Measurements from ENCODE around the gene NID1.
A peak's percentile ranks its signal among the peaks of the same experiment; 100 is the strongest.

The NID1 gene

GRCh38 chr1:235998812-235999211 is 66.1 kb downstream of the NID1 start:
- Mint-ChIP-seq H3K27ac (peak overlapping the region; percentile 93), H3K4me1 (peaks cover 76% of the 10 kb centered on the region), H3K4me3 (no peak overlapping the region), H3K9me3 (peaks cover 2% of the 10 kb centered on the region), H3K36me3 (peaks cover 4% of the 10 kb centered on the region), H3K27me3 (peaks cover 7% of the 10 kb centered on the region)
- peak; percentile 69 for DNase-seq
- CTCF ChIA-PET, result interaction anchor here (0.6 to 4.6 kb wide), 4 partner anchors 9 to 27 kb away, joined by 3 to 27 read pairs (median 7); no protein-coding TSS in a partner anchor

DNA sequence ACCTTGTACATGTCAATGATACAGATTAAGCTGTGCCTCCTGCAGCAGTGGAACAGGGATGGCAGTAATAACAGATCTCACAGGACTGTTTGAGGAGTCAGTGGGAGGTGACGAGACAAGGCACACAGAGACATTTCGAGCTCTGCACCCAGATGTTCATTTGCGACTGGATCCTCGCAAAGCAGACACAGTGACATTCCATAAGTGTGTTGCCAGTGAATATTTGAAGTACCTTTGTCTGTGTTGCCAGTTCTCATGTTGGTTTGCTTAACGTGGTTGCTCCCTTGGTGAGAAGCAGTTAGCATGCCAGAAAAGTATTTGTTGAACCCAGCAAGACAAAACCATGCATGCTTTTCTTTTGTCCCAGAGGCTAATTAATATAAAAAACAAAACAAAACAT is 67.0 kb downstream of the NID1 start:
- Mint-ChIP-seq H3K4me3 (no peak overlapping the region), H3K27ac (peak overlapping the region; percentile 93), H3K36me3 (peaks cover 4% of the 10 kb centered on the region), H3K4me1 (peaks cover 69% of the 10 kb centered on the region), H3K9me3 (peaks cover 2% of the 10 kb centered on the region), H3K27me3 (peaks cover 7% of the 10 kb centered on the region)
- DNase-seq, result no peak
- CTCF ChIA-PET, result interaction anchor here (0.9 to 4.6 kb wide), 2 partner anchors 8 to 26 kb away, joined by 3 to 27 read pairs; no protein-coding TSS in a partner anchor

DNA sequence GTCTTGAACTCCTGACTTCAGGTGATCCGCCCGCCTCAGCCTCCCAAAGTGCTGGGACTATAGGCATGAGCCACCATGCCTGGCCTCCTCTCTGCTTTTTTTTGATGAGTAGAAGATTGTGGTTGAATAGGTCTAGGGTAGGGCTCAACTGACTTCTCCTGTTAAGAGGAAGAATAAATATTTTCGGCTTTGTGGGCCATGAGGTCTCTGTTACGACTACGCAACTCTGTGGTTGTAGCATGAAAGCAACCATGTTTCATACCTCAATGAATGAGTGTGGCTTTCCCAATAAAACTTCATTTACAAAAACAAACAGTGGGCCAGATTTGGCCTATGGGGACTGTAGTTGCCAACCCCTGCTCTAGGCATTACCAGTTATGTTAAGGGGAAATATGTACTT is 67.8 kb downstream of the NID1 start:
- Mint-ChIP-seq H3K27me3 (peaks cover 12% of the 10 kb centered on the region), H3K4me3 (no peak overlapping the region), H3K4me1 (peaks cover 62% of the 10 kb centered on the region), H3K9me3 (peaks cover 2% of the 10 kb centered on the region), H3K27ac (no peak overlapping the region), H3K36me3 (peaks cover 4% of the 10 kb centered on the region)
- CTCF ChIA-PET, result interaction anchor here (4.6 kb wide), 1 partner anchor 25 kb away, joined by 27 read pairs; no protein-coding TSS in a partner anchor
- DNase-seq, result no peak

DNA sequence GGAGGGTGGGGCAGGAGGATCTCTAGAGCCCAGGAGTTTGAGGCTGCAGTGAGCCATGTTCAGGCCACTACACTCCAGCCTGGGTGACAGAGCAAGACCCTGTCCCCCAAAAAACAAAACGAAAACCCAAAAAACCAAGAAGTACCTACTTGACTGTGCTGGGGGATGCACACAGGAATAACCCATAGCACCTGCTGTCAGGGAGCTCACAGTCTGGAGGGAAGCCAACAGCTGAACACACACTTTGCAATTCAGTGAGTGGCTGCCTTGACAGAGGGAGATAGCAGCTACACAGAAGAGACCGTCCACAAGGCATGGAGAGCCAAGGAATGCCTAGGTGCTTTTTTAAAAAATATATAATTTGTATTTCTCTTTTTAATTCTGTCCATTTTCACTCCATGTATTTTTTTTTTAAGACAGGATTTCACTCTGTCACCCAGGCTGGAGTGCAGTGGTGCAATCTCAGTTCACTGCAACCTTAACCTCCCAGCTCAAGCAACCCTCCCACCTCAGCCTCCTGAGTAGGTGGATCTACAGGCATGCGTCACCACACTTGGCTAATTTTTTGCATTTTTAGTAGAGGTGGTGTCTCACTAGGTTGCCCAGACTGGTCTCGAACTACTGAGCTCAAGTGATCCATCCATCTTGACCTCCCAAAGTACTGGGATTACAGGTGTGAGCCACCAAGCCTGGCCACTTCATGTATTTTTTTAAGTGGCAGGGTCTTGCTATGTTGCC is 68.7 kb downstream of the NID1 start:
- CTCF ChIA-PET, result interaction anchor here (4.6 kb wide), 1 partner anchor 24 kb away, joined by 27 read pairs; no protein-coding TSS in a partner anchor
- H3K27ac Mint-ChIP-seq, result peak overlapping the region; percentile 64
- peaks cover 2% of the 10 kb centered on the region for H3K9me3 Mint-ChIP-seq
- H3K4me3 Mint-ChIP-seq, result no peak overlapping the region
- peaks cover 54% of the 10 kb centered on the region for H3K4me1 Mint-ChIP-seq
- peaks cover 4% of the 10 kb centered on the region for H3K36me3 Mint-ChIP-seq
- H3K27me3 Mint-ChIP-seq, result peaks cover 15% of the 10 kb centered on the region
- DNase-seq, result no peak

DNA sequence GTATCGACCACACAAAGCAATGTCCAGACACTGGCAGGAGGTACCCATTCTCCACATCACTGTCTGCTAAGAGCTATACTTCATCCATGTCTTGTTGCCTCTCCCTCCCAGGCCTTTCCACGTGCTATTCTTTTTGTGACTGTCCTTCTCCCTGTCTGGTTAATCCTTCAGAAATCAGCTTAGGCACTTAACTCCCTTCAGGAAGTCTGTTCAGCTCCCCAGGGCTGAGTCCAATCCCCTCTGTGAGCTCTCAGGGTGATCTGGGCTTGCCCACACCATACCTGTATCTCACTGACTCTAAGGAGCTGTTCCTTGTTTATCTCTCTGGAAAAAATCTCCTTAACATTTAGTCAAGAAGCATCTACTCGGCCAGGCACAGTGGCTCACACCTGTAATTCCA is 69.4 kb downstream of the NID1 start:
- H3K4me1 Mint-ChIP-seq, result peaks cover 47% of the 10 kb centered on the region
- no peak for DNase-seq
- H3K27me3 Mint-ChIP-seq, result peaks cover 21% of the 10 kb centered on the region
- peak overlapping the region; percentile 13 for H3K27ac Mint-ChIP-seq
- CTCF ChIA-PET, result interaction anchor here (4.6 kb wide), 1 partner anchor 23 kb away, joined by 27 read pairs; no protein-coding TSS in a partner anchor
- H3K36me3 Mint-ChIP-seq, result peaks cover 2% of the 10 kb centered on the region
- peaks cover 2% of the 10 kb centered on the region for H3K9me3 Mint-ChIP-seq
- no peak overlapping the region for H3K4me3 Mint-ChIP-seq

- DNase-seq, result no peak
- H3K4me1 Mint-ChIP-seq, result peaks cover 28% of the 10 kb centered on the region
- CTCF ChIA-PET, result no interaction called here
- peaks cover 5% of the 10 kb centered on the region for H3K36me3 Mint-ChIP-seq
- no peak overlapping the region for H3K27ac Mint-ChIP-seq
- no peak overlapping the region for H3K4me3 Mint-ChIP-seq
- H3K9me3 Mint-ChIP-seq, result peaks cover 10% of the 10 kb centered on the region
- H3K27me3 Mint-ChIP-seq, result peaks cover 38% of the 10 kb centered on the region
Observed at GRCh38 chr1:235993652-235994051, 71.2 kb downstream of the NID1 start.

DNA sequence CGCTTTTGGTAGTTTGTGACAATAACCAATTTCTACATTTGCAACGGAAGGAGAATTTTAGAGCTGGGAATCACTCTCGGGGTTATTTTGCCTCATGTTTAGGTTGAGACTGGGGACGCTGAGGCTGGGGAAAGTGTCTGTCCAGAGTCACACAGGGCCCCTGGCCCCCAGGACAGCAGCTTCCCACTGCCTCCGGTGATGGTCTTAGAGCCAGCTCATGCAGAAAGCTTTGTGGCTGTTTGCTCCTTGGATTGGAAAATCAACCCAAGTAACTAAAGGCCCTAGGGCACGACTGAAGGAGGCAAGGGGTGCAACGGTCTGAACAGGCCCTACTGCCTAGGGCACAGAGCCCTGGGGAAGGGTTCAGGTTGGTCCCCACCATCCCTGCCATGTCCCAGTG is 72.0 kb downstream of the NID1 start:
- H3K9me3 Mint-ChIP-seq, result peaks cover 10% of the 10 kb centered on the region
- DNase-seq, result no peak
- CTCF ChIA-PET, result no interaction called here
- H3K27me3 Mint-ChIP-seq, result peaks cover 41% of the 10 kb centered on the region
- no peak overlapping the region for H3K27ac Mint-ChIP-seq
- H3K36me3 Mint-ChIP-seq, result peaks cover 5% of the 10 kb centered on the region
- H3K4me1 Mint-ChIP-seq, result peaks cover 20% of the 10 kb centered on the region
- no peak overlapping the region for H3K4me3 Mint-ChIP-seq

GRCh38 chr1:235992346-235992745 is 72.5 kb downstream of the NID1 start:
- H3K9me3 Mint-ChIP-seq, result peaks cover 10% of the 10 kb centered on the region
- H3K27ac Mint-ChIP-seq, result no peak overlapping the region
- H3K27me3 Mint-ChIP-seq, result peaks cover 46% of the 10 kb centered on the region
- no peak for DNase-seq
- peaks cover 5% of the 10 kb centered on the region for H3K36me3 Mint-ChIP-seq
- H3K4me3 Mint-ChIP-seq, result no peak overlapping the region
- CTCF ChIA-PET, result interaction anchor here (0.9 kb wide), 1 partner anchor 14 kb away, joined by 3 read pairs; no protein-coding TSS in a partner anchor
- H3K4me1 Mint-ChIP-seq, result peaks cover 16% of the 10 kb centered on the region

- peaks cover 47% of the 10 kb centered on the region for H3K27me3 Mint-ChIP-seq
- H3K4me1 Mint-ChIP-seq, result peaks cover under 1% of the 10 kb centered on the region
- DNase-seq, result no peak
- no peak overlapping the region for H3K4me3 Mint-ChIP-seq
- H3K27ac Mint-ChIP-seq, result no peak overlapping the region
- CTCF ChIA-PET, result interaction anchor here (1.2 kb wide), 1 partner anchor 8 kb away, joined by 3 read pairs; no protein-coding TSS in a partner anchor
- peaks cover 5% of the 10 kb centered on the region for H3K36me3 Mint-ChIP-seq
- H3K9me3 Mint-ChIP-seq, result peaks cover 10% of the 10 kb centered on the region
Observed at GRCh38 chr1:235990330-235990795, 74.5 kb downstream of the NID1 start.

DNA sequence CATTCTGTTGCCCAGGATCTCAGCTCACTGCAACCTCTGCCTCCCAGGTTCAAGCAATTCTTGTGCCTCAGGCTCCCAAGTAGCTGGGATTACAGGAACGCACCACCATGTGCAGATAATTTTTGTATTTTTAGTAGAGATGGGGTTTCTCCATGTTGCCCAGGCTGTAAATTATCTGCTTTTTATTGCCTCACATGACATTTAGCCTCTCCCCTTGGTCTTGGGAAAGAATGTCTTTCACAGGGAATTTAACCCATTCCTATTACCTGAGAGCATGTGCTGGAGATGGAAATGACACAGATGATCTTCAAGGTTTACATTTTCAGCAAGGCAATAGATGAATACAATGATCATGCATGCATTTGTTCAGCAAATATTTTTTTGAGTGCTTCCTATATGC is 75.8 kb downstream of the NID1 start:
- CTCF ChIA-PET, result no interaction called here
- Mint-ChIP-seq H3K27ac (no peak overlapping the region), H3K4me1 (no peaks in the 10 kb centered on the region), H3K4me3 (no peak overlapping the region), H3K9me3 (peaks cover 10% of the 10 kb centered on the region), H3K27me3 (peaks cover 51% of the 10 kb centered on the region), H3K36me3 (peaks cover 5% of the 10 kb centered on the region)
- no peak for DNase-seq

GRCh38 chr1:235986869-235987268 is 78.0 kb downstream of the NID1 start:
- no peak for DNase-seq
- Mint-ChIP-seq H3K4me3 (no peak overlapping the region), H3K27me3 (peaks cover 63% of the 10 kb centered on the region), H3K9me3 (peaks cover 10% of the 10 kb centered on the region), H3K36me3 (peaks cover 5% of the 10 kb centered on the region), H3K4me1 (no peaks in the 10 kb centered on the region), H3K27ac (no peak overlapping the region)
- CTCF ChIA-PET, result no interaction called here

DNA sequence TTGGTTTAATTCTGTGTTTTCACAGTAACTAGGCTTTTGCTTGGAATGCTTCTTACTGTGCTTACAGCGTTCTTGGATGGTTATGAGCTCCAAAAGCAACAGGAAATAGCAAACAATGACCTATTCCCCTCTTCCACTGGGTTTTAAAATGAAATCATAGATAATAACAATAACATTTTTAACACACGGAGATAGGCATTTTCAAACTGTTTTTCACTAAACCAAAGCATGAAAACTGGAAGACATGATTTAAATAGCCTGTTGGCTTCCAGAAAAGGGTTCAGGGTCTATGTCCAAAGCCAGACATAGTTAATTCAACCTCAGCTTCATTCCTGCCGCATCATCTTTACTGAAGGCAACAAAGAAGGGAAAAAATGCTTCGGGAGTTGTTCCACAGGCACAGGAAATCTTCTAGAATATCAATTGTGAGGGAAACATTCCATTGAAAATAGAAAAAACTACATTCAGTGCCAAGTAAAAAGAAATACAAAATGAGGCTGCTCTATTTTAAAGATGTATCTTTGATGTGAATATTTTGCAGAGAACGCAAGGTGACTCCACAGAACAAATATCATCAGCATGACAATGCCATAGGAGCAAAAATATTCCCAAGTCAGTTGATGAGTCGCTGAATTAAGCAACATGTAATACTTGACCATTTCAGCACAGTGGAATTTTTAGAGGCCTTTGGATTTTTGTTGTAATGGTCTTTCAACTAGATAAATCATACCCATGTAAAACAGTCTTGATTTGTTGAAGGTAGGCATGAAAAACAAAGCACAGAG is 80.7 kb downstream of the NID1 start:
- Mint-ChIP-seq H3K9me3 (peaks cover under 1% of the 10 kb centered on the region), H3K4me1 (no peaks in the 10 kb centered on the region), H3K36me3 (no peaks in the 10 kb centered on the region), H3K27ac (no peak overlapping the region), H3K4me3 (no peak overlapping the region), H3K27me3 (peaks cover 63% of the 10 kb centered on the region)
- no peak for DNase-seq
- CTCF ChIA-PET, result interaction anchor here (0.6 to 1.5 kb wide), 2 partner anchors 13 to 154 kb away, joined by 3 to 5 read pairs; no protein-coding TSS in a partner anchor

DNA sequence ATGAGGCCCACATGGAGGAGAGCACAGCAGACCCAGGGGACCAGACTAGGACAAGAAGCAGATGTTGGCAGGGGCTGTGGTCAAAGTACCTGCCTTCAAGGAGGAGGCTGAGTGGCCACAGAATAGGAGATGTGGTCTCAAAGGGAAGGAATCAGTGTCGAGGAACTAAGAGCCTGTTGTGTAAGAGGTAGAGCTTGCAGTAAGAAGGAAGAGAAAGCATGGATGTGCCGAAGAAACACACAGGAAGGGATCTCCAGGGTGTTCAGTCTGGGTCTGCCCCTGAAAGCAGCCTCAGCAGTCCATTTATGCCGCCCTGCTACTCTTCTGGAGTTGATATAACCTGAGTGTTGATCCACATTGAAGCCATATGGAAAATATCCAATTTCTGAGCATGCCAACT is 83.9 kb downstream of the NID1 start:
- Mint-ChIP-seq H3K4me3 (no peak overlapping the region), H3K27ac (no peak overlapping the region), H3K36me3 (no peaks in the 10 kb centered on the region), H3K9me3 (no peaks in the 10 kb centered on the region), H3K4me1 (no peaks in the 10 kb centered on the region), H3K27me3 (peaks cover 47% of the 10 kb centered on the region)
- CTCF ChIA-PET, result interaction anchor here (1.4 kb wide), 1 partner anchor 9 kb away, joined by 4 read pairs; no protein-coding TSS in a partner anchor
- no peak for DNase-seq

GRCh38 chr1:235979716-235980333 is 85.1 kb downstream of the NID1 start:
- no peaks in the 10 kb centered on the region for H3K4me1 Mint-ChIP-seq
- CTCF ChIA-PET, result interaction anchor here (1.4 kb wide), 1 partner anchor 8 kb away, joined by 4 read pairs; no protein-coding TSS in a partner anchor
- H3K9me3 Mint-ChIP-seq, result no peaks in the 10 kb centered on the region
- peaks cover 51% of the 10 kb centered on the region for H3K27me3 Mint-ChIP-seq
- H3K4me3 Mint-ChIP-seq, result no peak overlapping the region
- H3K27ac Mint-ChIP-seq, result no peak overlapping the region
- no peaks in the 10 kb centered on the region for H3K36me3 Mint-ChIP-seq
- no peak for DNase-seq
